Measurements from ENCODE around the gene HEPHL1. TPM values are rescaled to one million over a fixed set of nuclear protein-coding genes. Genes with fewer than 3 reads are reported as not detected.

The HEPHL1 gene
- total RNA-seq, 1 donor from 2014 or later = not detected

GRCh38 chr11:94017446-94017845 is 3.7 kb upstream of the HEPHL1 start:
- DNase-seq (ENCODE audit: extremely low read depth, low read depth, low spot score) = no peak

- DNase-seq (ENCODE audit: extremely low read depth, low read depth, low spot score) = no peak
Measured at GRCh38 chr11:94018721-94019120, 2.4 kb upstream of the HEPHL1 start.

GRCh38 chr11:94023856-94024255 is 2.7 kb downstream of the HEPHL1 start:
- no peak for DNase-seq (ENCODE audit: extremely low read depth, low read depth, low spot score)

GRCh38 chr11:94024547-94024946 is 3.4 kb downstream of the HEPHL1 start:
- DNase-seq (ENCODE audit: extremely low read depth, low read depth, low spot score) = no peak

- DNase-seq (ENCODE audit: extremely low read depth, low read depth, low spot score) = no peak
Measured at GRCh38 chr11:94025690-94026394, 4.7 kb downstream of the HEPHL1 start.

- DNase-seq (ENCODE audit: extremely low read depth, low read depth, low spot score) = no peak
Measured at GRCh38 chr11:94027210-94027609, 6.1 kb downstream of the HEPHL1 start.

- DNase-seq (ENCODE audit: extremely low read depth, low read depth, low spot score) = no peak
Measured at GRCh38 chr11:94028436-94028835, 7.3 kb downstream of the HEPHL1 start.

- DNase-seq (ENCODE audit: extremely low read depth, low read depth, low spot score) = no peak
Measured at GRCh38 chr11:94030059-94030458, 8.9 kb downstream of the HEPHL1 start.

- no peak for DNase-seq (ENCODE audit: extremely low read depth, low read depth, low spot score)
Measured at GRCh38 chr11:94031625-94032024, 10.5 kb downstream of the HEPHL1 start.

- DNase-seq (ENCODE audit: extremely low read depth, low read depth, low spot score) = no peak
Measured at GRCh38 chr11:94032066-94032465, 10.9 kb downstream of the HEPHL1 start.

- no peak for DNase-seq (ENCODE audit: extremely low read depth, low read depth, low spot score)
Measured at GRCh38 chr11:94032725-94033124, 11.6 kb downstream of the HEPHL1 start.

GRCh38 chr11:94034207-94034606 is 13.1 kb downstream of the HEPHL1 start:
- DNase-seq (ENCODE audit: extremely low read depth, low read depth, low spot score) = no peak

- no peak for DNase-seq (ENCODE audit: extremely low read depth, low read depth, low spot score)
Measured at GRCh38 chr11:94036096-94036495, 14.9 kb downstream of the HEPHL1 start.

- no peak for DNase-seq (ENCODE audit: extremely low read depth, low read depth, low spot score)
Measured at GRCh38 chr11:94043241-94043640, 22.1 kb downstream of the HEPHL1 start.

- no peak for DNase-seq (ENCODE audit: extremely low read depth, low read depth, low spot score)
Measured at GRCh38 chr11:94046796-94047195, 25.6 kb downstream of the HEPHL1 start.

- no peak for DNase-seq (ENCODE audit: extremely low read depth, low read depth, low spot score)
Measured at GRCh38 chr11:94048032-94048709, 27.0 kb downstream of the HEPHL1 start.

GRCh38 chr11:94049351-94049750 is 28.2 kb downstream of the HEPHL1 start:
- DNase-seq (ENCODE audit: extremely low read depth, low read depth, low spot score) = no peak

- no peak for DNase-seq (ENCODE audit: extremely low read depth, low read depth, low spot score)
Measured at GRCh38 chr11:94058630-94059029, 37.5 kb downstream of the HEPHL1 start.

GRCh38 chr11:94059065-94059464 is 37.9 kb downstream of the HEPHL1 start:
- no peak for DNase-seq (ENCODE audit: extremely low read depth, low read depth, low spot score)

GRCh38 chr11:94060401-94060800 is 39.2 kb downstream of the HEPHL1 start:
- DNase-seq (ENCODE audit: extremely low read depth, low read depth, low spot score) = no peak

GRCh38 chr11:94062360-94062759 is 41.2 kb downstream of the HEPHL1 start:
- DNase-seq (ENCODE audit: extremely low read depth, low read depth, low spot score) = no peak

- no peak for DNase-seq (ENCODE audit: extremely low read depth, low read depth, low spot score)
Measured at GRCh38 chr11:94066901-94067429, 45.8 kb downstream of the HEPHL1 start.

All from glomerular endothelial cell (primary cell).